AG09319 (cell line): ENCODE measurements around the gene TRIM62.

Experiments
- DNase-seq: peaks from one replicate; pipeline ENCODE4 v3.0.0-alpha.2; 2010; ENCODE audit warnings: low read depth; ENCODE audit errors: extremely low read depth
- TF ChIP-seq, protein P1 (sequence below): IDR thresholded peaks from 2 replicates; pipeline ENCODE4 v1.5.1; 2011; ENCODE audit warnings: low read depth, mild to moderate bottlenecking, inconsistent platforms, low read length, moderate library complexity

TRIM62 gene

DNA sequence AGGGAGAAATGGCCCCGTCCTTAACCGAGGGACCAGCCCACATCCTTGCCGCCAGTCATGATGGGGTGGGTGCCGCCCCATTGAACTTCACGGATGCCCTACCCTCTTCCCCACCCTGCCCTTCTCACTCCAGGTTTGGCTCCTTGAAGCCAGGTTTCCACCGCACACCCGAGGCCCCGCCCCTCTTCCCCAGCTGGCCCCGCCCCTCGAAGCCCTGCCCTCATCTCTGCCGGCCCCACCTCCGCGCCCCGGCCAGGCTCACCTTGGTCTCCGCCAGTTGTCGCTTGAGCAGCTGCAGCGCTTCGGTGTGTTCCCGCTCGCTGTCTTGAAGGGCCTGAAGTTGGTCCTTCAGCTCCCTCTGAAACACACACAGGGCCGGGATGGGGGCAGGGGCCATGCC lies 16.6 kb downstream of the TRIM62 start:
- TF ChIP-seq, protein P1, sequence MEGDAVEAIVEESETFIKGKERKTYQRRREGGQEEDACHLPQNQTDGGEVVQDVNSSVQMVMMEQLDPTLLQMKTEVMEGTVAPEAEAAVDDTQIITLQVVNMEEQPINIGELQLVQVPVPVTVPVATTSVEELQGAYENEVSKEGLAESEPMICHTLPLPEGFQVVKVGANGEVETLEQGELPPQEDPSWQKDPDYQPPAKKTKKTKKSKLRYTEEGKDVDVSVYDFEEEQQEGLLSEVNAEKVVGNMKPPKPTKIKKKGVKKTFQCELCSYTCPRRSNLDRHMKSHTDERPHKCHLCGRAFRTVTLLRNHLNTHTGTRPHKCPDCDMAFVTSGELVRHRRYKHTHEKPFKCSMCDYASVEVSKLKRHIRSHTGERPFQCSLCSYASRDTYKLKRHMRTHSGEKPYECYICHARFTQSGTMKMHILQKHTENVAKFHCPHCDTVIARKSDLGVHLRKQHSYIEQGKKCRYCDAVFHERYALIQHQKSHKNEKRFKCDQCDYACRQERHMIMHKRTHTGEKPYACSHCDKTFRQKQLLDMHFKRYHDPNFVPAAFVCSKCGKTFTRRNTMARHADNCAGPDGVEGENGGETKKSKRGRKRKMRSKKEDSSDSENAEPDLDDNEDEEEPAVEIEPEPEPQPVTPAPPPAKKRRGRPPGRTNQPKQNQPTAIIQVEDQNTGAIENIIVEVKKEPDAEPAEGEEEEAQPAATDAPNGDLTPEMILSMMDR: no peak
- DNase-seq: no peak

DNA sequence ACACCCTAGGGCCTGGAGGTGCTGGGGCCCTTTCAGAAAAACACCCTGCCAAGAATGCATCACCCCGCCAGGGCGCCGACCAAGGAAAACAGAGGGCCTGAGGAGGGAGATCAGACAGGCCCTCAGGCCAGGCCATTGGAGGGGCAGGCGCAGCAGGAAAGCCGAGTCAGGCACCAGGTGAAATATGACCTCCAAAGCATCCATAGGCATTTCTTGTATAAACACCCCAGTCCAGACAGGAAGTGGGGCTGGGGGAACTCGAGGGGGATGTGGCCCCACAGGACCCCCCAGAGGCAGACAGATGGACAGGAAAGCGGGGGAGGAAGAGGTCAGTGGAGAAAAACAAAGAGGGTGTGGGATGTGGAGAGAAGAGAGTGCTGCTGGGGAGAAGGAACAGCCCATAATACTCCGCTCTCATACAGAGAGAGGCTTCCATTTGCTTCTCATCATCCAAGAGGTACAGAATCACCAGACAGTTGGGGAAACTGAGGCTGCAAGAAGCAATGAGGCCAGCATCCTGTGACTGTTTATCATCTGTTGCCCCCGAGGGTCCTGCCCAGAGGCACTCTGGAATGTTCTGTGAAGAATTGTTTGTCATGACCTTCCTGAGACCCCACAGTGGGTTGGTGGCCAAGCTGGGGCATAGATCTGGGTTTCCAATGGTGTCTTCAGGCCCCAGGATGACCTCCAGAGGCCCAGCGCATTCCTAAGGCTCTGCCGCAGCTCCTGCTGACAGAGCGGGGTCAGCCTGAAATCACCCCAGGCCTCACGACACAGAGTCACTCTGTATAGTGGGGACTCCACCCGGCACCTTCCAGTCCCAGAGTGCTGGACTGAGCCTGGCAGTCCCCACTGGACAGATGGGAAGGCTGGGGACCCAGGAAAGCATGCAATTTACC lies 18.0 kb downstream of the TRIM62 start:
- TF ChIP-seq, protein P1: no peak

DNA sequence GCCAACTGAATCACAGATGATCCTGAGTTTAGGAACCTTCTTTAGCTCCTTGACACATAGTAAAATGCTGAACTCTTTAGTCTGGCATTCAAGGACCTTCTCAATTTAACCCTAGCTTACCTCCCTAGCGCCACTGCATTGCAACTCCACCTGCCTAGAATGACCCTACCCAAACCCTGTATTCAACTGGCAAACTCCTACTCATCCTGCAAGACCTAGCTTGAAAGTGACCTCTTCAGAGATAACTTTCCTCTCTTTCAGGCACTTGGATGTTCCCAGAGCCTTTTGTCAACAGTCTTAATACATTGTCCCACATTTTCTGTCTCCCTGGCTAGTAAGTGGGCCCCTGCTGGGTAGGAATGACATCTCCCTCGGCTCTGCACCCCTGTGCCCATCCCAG lies 19.7 kb downstream of the TRIM62 start:
- DNase-seq: no peak
- TF ChIP-seq, protein P1: no peak

More for the DNA sequence above, 18.0 kb downstream of the TRIM62 start:
- DNase-seq: no peak

DNA sequence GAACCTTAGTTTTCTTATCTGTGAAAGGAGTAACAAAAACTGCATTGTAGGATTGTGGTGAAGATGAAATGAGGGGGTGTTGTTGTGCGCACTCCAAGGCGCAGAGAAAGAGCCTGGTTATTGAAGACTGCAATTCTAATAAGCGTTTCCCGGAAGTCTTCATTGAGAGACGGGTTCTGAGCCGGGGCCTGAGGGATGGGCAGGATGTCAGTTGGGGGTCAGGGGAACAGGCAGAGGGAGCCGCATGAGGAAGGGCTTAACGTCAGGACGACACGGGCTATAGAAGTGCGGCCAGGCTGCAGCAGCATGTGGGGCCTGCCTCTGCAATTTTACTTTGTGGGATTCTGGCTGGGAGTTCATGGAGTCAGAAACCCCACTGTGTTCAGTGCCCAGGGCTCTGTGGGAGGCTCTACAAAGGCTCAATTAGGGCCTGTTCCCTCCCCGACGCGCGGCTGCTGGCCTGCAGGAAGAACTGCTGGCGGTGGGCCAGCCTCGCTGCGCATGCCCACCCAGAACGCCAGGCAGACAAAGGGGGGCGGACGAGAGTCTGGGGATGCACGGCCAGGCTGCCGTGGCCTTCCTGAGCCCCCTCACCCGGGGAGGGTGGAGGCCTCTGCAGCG lies 20.7 kb downstream of the TRIM62 start:
- TF ChIP-seq, protein P1: no peak
- no peak for DNase-seq

DNA sequence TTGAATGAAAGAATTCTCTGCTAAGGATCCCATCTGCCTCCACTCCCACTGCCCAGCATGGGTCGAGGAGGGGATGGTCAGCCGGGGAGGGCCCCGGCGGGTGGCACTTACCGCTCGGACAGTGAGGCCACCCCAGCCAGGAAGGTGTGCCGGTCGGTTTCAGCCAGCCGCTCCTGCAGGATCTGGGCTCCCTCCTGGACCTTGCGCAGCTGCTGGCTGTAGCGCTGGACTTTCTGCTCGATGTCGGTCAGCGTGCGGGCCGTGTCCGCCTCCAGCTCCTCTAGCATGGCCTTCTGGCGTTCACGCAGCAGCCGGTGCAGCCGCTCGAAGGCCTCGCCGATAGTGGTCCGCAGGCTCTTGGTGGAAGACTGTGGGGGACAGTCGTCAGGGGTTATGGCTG lies 22.3 kb downstream of the TRIM62 start:
- no peak for DNase-seq
- TF ChIP-seq, protein P1: no peak

DNA sequence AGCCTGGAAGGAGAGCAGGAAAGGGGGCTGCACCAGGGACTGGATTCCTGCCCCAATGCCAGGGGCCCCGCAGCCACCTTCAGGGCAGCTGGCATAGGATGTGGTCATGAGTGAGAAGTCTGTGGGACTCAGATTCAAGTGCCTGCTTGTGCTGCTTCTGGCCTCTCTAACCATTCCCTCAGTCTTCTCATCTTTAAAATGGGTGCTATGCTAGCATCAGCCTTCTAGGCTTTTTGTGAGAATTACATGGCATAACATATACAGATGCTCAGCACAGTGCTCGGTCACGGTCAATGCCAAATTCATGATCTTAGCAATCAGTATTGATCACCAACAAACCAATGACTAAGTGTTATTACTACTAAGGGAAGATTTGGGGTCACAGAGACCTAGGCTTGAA lies 23.5 kb downstream of the TRIM62 start:
- TF ChIP-seq, protein P1: no peak
- no peak for DNase-seq

DNA sequence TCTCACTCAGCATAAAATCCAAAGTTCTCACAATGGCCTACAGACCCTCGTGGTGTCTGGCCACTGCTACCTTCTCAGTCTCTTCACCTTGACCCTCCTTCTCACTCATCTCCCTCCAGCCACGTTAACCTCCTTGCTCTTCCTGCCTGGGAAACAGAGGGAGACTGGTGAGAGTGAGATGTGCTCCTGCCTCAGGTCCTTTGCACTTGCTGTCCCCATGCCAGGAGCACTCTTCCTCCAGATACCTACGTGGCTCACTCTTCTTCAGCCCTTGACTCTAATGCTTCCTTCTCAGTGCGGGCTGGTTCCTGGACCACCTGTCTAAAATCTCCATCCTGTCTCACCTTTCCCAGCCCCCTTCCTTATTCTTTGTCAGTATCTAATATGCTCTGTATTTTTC lies 24.7 kb downstream of the TRIM62 start:
- TF ChIP-seq, protein P1: no peak
- DNase-seq: no peak
